A549 (cell line): Measurements from ENCODE around the gene ACACA.

ENCODE experiments used
- POLR2A ChIP-seq: IDR thresholded peaks from 2 replicates; pipeline ENCODE4 v1.6.1; 2012; ENCODE audit warnings: mild to moderate bottlenecking, low read length
- RAD21 ChIP-seq, 2 experiments: fragments of >200 bp in 1 of 2; sonication (Bioruptor Twin) in 1 of 2; formaldehyde crosslinking in 1 of 2; IDR thresholded peaks in 1 of 2; conservative IDR thresholded peaks in 1 of 2; 2 replicates in 1 of 2; 3 replicates in 1 of 2; pipeline ENCODE4 v1.6.1; 2012 to 2018; ENCODE audit warnings: inconsistent platforms in 1 of 2
- SREBF2 ChIP-seq: fragments of 450-650 bp; IDR thresholded peaks from 2 replicates; pipeline ENCODE4 v1.6.1; 2014; ENCODE audit warnings: mild to moderate bottlenecking, moderate library complexity
- USF2 ChIP-seq: fragments of 450-650 bp; IDR thresholded peaks from 2 replicates; pipeline ENCODE4 v1.6.1; 2014; ENCODE audit warnings: antibody characterized with exemption
- TF ChIP-seq, protein P1 (sequence below): fragments of >200 bp; sonication (Bioruptor Twin); formaldehyde crosslinking; IDR thresholded peaks from 3 replicates; pipeline ENCODE4 v1.5.1; 2016

- TF ChIP-seq POLR2A (no peak), SREBF2 (no peak), USF2 (no peak), RAD21 (conservative IDR thresholded peaks at IDR 0.05 in 1 of 2, IDR thresholded peaks at IDR 0.05 in 1 of 2) (no peak)
- TF ChIP-seq, protein P1, sequence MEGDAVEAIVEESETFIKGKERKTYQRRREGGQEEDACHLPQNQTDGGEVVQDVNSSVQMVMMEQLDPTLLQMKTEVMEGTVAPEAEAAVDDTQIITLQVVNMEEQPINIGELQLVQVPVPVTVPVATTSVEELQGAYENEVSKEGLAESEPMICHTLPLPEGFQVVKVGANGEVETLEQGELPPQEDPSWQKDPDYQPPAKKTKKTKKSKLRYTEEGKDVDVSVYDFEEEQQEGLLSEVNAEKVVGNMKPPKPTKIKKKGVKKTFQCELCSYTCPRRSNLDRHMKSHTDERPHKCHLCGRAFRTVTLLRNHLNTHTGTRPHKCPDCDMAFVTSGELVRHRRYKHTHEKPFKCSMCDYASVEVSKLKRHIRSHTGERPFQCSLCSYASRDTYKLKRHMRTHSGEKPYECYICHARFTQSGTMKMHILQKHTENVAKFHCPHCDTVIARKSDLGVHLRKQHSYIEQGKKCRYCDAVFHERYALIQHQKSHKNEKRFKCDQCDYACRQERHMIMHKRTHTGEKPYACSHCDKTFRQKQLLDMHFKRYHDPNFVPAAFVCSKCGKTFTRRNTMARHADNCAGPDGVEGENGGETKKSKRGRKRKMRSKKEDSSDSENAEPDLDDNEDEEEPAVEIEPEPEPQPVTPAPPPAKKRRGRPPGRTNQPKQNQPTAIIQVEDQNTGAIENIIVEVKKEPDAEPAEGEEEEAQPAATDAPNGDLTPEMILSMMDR = no peak
Measured at GRCh38 chr17:37361543-37361942, 45.1 kb downstream of the ACACA start.
